CD4-positive, alpha-beta T cell treated with Interleukin-15 for 1 hour (primary cell): Measurements from ENCODE around the gene OBP2A.
"Not testable (repeated sequence)": the region's sequence is repeated elsewhere in the genome, so short reads cannot be mapped to it uniquely, and the experiment has no call there.

ENCODE experiments used
- DNase-seq: peaks from one replicate; pipeline ENCODE4 v3.0.0-alpha.2; 2020

Gene OBP2A

DNA sequence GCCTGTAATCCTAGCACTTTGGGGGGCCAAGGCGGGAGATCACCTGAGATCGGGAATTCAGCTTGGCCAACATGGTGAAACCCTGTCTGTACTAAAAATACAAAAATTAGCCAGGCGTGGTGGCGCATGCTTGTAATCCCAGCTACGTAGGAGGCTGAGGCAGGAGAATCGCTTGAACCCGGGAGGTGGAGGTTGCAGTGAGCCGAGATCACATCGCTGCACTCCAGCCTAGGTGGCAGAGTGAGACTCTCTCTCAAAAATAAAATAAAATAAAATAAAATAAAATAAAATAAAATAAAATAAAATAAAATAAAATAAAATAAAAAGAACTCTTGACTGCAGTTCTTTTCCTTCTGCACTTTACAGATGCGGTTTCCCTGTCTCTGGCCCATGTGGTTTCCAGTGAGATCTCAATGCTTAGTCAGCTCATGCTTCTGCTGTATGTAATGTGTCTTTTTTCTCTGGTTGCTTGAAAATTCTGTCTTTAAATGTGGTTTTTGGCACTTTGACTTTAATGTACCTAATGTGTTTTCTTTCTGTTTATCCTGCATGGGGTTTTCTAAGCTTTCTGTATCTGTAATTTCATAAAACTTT is 17.0 kb upstream of the OBP2A start:
- DNase-seq = not testable (repeated sequence)

DNA sequence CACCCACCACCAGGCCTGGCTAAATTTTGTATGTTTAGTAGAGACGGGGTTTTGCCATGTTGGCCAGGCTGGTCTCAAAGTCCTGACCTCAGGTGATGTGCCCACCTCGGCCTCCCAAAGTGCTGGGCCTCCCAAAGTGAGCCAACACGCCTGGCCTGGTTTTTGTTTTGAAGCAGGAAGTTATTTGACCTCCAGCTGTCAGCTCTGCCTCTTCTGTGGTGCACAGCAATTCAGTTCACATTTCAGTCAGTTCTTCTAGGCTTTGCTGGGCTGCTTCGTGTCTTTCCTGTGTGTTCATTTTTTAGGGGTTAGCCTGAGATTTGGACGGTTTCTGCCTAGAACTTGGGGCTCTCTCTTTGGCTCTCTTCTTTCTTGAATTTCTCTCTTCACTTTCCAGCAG is 15.8 kb upstream of the OBP2A start:
- DNase-seq = no peak

DNA sequence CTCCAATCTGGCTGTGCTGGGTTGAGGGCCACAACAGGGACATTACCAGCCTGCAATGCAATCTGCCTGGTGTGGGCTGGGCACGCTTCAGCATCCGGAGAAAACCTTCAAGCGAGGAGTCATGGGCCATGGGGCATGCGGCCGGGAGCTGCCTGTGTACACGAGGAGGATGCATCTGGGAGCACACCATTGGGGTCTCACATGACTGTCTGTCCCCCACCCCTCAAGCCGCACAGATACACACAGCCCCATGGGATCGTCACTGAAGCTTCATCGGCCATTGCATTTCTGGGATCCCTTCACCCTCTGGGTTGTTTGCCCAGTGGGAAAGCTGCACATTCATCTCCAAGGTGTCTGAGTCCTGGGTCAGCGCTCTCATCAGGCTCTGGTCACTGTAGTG is 14.8 kb upstream of the OBP2A start:
- DNase-seq = no peak

- no peak for DNase-seq
Observed at GRCh38 chr9:135533113-135533512, 12.8 kb upstream of the OBP2A start.

DNA sequence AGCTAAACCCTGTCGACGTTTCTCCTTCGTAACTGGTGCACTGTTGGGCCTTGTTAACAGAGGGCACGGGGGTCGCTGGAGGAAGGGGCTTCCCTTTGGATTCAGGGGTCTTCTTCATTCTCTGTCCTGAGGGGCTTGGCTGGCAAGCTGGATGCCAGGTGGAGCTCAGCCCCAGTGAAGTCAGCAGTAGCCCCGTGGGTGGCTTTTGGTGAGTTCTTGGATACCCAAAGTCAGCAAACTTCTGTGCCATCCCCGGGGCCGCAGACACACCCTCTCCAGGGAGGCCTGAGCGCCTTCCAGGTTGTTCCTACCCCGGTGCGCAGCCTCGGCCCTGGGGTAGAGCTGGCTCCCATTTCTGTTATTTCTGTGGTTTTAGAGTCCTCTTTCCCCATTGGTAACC is 12.3 kb upstream of the OBP2A start:
- no peak for DNase-seq

GRCh38 chr9:135534192-135534711 is 11.7 kb upstream of the OBP2A start:
- DNase-seq = not testable (repeated sequence)

DNA sequence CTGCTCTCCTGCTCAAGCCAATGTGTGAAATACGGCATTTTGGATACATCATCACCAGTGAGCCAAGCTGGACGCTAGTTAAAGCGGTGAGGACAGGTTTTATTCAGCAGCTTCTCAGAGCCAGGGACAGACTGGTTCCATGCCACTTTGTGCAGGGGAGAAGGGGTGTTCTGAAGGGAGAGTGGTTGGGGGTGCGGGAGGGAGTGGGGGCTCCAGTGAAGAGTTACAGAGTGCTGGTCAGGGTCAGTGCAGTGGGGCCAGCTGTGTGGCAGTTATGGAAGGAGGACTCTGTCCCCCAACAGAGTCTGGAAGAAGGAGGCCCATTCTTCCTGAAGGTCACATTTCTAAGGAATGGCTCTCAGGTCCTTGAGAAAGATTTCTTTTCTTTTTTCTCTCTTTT is 11.1 kb upstream of the OBP2A start:
- not testable (repeated sequence) for DNase-seq

DNA sequence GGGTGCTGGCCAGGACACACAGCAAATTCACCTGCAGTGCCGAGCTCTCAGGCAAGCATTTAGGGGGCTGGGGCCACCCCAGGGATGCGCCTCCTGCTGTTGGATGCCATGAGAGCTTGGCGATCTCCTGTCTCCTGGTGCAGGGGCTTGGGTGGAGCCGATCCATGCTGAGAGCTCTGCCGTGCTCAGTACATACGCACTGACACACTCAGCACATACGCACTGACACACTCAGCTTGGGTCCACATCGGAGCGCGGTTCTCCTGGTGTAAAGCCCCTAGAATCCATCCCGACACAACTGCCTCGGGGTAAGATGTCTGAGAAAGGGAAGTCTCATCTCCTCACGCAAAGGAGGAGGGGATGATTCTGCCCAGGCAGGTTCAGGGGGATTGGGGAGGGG is 10.3 kb upstream of the OBP2A start:
- DNase-seq = not testable (repeated sequence)

GRCh38 chr9:135536216-135536615 is 9.7 kb upstream of the OBP2A start:
- no peak for DNase-seq

- DNase-seq = not testable (repeated sequence)
Observed at GRCh38 chr9:135543262-135543894, 2.5 kb upstream of the OBP2A start.

DNA sequence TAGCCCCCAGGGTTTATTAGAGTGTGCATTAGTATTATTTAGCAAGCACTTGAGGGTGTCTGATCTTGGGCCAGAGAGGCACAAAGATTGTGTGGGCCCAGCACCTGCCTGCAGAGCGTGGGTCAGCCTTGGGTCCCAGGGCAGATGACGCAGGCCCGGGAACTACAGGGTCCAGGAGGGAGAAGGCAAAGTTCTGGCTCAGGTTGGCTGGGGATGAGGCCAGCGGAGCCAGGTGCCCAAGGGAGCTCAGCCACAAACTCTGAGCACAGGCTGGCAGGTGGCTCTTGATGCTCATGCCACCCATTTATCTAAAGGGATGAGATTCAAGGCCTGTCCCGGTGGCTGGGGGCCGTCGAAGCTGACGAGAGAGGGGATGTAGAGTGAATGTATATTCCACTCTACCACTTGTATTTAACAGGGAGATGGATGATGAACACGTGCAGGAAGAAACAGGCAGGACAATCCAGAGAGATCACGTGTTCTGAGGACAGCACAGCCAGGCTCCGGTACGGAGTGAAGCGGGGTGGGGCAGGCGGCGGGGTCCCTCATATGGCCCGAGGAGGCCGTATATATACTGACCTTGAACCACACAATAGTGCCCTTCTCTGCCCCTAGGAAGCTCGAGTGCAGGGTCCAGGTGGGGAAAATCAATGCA is 818 bp upstream of the OBP2A start:
- no peak for DNase-seq

DNA sequence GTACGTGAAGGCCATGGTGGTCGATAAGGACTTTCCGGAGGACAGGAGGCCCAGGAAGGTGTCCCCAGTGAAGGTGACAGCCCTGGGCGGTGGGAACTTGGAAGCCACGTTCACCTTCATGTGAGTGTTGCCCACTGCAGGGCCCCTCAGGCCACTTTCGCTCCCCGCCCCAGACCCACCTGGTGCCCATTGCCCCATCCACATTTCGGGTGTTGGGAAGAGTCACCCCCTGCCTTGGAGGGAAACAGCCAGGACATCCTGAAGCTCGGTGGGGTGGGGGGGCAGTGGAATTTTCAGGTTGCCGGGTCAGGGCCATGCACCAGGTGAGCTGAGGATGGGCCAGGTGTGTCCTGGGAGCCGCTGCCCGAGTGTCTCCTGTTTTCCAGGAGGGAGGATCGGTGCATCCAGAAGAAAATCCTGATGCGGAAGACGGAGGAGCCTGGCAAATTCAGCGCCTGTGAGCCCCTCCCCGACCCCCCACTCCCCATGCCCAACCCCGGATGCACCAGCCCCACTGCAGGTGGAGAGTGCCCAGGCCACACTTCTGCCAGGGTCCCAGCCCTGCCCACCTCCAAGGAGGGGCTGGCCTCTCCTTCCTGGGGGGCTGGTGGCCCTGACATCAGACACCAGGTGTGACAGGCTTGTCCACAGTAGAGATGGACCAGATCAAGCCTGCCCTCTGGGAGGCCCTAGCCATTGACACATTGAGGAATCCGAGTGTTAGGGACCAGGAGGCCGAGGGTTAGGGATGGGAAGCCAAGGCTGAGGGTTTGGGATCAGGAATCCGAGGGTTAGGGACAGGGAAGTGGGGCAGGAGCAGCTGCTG is 1.1 kb downstream of the OBP2A start:
- not testable (repeated sequence) for DNase-seq

- no peak for DNase-seq
Observed at GRCh38 chr9:135547756-135548736, 2.1 kb downstream of the OBP2A start.

DNA sequence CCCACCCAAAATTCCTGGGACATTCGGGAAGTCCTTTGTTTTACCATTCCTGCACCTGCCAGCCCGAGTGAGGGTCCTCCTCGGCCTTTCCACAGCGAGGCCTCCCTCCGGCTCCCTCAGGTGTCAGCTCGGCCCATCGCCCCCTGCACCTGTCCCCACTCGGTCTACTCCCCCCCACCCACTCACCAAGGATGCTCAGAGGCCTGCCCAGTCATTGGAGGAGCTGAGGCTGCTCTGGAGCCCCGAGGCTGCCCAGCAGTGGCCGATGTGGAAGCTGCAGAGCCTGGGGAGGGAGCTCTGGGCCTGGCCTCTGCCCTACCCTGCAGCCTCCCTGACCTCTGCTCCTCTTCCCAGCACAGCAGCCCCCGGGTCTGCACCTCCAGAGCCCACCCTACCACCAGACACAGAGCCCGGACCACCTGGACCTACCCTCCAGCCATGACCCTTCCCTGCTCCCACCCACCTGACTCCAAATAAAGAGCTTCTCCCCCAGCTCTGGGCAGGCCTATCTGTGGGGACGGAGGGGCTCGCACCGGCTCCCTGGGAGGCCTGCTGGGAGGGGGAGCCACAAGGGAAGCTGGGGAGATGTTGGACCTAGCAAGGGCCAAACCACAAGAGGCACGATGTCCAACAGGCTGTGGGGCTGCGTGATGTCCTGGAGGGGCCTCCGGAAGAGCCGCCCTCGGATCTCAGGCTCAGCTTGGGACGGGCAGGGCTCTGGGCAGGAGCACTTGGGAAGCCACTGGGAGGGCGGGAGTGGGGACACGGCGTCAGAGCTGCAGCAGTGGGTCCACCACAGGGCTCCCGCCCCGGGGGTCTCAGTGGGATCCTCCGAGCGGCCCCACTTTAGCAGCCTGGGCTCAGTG is 3.8 kb downstream of the OBP2A start:
- not testable (repeated sequence) for DNase-seq

DNA sequence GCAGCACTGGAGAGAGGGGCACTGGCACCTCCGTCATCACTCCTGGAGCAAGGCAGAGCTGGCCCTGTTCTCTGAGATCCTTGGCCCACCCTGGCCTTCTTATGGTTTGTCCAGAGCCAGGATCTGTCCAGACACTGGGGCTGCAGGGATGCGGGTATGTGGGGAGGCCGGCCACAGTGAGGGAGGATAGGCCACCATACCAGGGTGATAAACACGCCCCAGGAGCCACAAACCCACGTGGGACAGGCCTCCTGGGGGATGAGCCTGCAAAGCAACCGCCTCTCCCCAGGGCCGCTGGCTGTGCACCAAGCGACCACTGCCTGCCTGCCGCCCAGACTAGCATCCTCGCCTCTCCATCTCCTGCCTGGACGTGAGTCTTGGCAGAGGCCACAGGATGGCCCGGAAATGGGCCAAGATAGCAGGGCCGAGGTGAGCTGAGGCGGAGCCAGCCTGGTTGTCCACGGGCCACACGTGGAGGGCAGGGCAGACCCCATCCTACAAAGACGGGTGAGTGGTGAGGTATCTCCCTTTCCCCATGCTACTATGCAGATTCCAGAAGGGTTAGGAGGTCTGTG is 4.5 kb downstream of the OBP2A start:
- DNase-seq = no peak

DNA sequence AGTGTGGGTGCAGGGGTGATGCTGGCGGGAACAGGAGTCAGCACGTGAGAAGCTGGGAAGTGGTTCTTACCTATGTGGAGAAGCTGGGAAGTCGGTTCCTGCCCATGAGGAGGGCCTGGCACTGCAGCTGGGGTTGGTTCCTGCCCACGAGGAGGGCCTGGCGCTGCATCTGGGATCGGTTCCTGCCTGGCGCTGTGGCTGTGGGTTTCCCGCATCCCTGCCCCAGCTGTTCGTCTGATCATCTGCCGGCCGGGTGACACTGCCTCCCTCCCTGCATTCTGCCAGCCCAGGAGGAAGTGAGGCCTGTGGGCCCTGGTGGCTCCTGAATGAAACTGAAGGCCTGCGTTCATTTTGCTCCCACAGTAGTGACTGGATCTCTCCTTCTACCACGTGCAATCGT is 5.1 kb downstream of the OBP2A start:
- no peak for DNase-seq

DNA sequence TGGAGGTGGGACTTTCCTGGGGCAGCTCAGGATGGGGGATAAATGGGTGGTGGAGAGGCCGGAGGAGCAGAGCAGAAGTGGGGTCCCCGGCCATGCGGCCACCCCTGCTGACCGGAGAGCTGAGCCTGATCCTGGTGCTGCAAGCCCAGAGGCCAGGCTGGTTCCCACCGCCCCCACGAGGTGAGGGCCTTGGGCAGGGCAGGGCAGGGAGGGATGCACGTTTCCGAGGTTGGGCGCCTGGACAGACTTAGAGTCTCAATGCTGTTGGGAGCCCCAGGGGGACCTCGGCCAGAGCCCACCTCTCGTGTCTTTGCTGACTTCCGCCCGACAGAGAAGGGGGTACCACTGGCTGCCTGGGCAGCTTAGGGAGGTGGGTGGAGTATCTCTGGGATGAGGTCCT is 5.5 kb downstream of the OBP2A start:
- no peak for DNase-seq

DNA sequence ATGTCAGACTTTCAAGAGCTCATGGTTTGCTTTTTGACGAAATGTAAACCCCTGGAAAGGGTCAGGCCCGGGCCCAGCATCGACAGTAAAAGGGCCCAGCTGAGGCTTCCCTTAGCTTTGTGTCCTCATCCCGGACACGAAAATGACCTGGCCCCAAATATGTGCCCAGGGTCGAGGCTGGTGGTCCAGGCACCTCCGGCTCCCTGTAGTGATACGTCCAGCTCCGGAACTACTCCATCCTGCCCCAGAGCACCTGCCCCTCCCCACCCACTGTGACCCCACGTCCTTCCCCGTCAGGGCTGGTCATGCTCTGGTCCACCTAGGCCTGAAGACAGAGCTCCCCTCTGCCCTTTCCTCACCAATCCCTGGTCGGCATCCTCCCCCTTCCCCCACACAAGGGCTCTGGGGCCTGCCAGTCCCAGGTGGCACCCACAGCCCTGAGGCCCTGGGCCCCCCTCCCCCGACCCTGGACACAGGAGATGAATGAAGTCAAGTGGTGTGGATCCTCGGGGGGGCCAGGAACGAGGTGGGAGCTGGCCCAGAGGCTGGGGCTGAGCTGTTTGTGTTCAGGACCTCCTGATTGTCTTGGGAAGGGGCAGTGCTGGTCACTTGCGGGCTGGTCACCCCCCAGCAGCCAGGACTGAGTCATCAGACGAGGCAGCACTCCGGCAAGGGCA is 6.2 kb downstream of the OBP2A start:
- no peak for DNase-seq

DNA sequence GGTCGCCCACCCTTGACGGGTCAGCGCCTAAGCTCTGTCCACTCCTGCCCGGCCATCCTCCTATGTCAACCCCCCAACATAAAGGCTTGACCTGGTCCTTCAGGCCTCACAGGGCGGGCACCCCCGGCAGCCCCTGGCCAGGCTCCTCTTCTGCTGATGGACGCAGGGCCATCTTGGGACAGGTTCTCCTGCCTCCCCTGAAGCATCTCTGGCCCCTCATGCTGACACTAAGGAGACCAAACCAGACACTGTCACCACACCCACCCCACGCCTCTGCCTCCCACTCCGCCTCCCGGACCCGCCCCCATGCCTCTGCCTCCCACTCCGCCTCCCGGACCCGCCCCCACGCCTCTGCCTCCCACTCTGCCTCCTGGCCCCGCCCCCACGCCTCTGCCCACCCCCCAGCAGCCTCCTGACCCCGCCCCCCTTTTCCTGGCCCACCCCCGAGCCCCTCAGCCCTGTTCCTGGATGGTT is 6.8 kb downstream of the OBP2A start:
- no peak for DNase-seq

DNA sequence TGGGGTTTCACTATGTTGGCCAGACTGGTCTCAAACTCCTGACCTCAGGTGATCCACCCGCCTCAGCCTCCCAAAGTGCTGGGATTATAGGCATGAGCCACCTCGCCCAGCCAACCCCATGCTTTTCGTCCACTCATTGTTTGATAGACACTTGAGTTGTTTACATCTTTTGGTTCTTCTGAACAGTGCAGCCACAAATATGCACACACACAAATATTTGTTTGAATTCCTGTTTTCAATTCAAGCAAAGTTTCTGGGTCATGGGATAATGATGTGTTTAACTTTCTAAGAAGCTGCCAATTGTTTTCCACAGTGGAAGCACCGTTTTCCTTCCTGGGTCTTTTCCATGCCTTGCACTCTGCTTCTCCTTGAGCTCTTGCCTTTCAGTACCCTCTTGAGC is 8.8 kb downstream of the OBP2A start:
- no peak for DNase-seq
